ENCODE results near the gene CD247. TPM values are rescaled to one million over a fixed set of nuclear protein-coding genes. Genes with fewer than 3 reads are reported as not detected.

CD247 gene
- total RNA-seq, 1 donor from 2014 or later: 1.3 TPM

DNA sequence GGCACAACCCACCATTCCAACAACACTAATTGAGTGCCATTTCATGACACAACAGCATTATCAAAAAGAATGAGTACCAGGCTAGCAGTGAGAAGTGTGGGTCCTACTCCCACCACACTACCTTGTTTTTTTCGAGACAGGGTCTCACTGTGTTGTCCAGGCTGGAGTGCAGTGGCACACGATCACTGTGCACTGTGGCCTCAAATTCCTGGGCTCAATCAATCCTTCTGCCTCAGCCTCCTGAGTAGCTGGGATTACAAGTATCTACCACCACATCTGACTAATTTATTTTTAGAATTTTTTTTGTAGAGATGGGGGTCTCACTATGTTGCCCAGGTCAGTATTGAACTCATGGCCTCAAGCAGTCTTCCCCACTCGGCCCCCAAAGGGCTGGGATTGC lies 30.7 kb downstream of the CD247 start:
- peak overlapping the region; percentile 33 for H3K4me3 Mint-ChIP-seq
- peaks cover 23% of the 10 kb centered on the region for H3K27me3 Mint-ChIP-seq (ENCODE audit: insufficient read depth, low read depth)
- Histone ChIP-seq H4K20me1 (ENCODE audit: low read depth) (no peaks in the 10 kb centered on the region), H3F3A (ENCODE audit: low read depth) (peaks cover 53% of the 10 kb centered on the region), H3K9ac (no peak overlapping the region), H2AFZ (replicated peaks) (no peak overlapping the region), H3K4me2 (peak overlapping the region; percentile 75), H3K4me1 (peaks cover 60% of the 10 kb centered on the region), H3K9me3 (ENCODE audit: low read depth) (no peaks in the 10 kb centered on the region), H3K36me3 (no peaks in the 10 kb centered on the region), H3K27me3 (no peaks in the 10 kb centered on the region), H3K79me2 (ENCODE audit: low read depth) (no peaks in the 10 kb centered on the region), H3K27ac (peak overlapping the region; percentile 90), H3K4me3 (no peak overlapping the region)
- H3K4me1 Mint-ChIP-seq: peaks cover 84% of the 10 kb centered on the region
- no peaks in the 10 kb centered on the region for H3K36me3 Mint-ChIP-seq
- TF ChIP-seq EZH2phosphoT487 (IDR thresholded peaks at IDR 0.05): no peak
- TF ChIP-seq EZH2 (IDR thresholded peaks at IDR 0.05): no peak
- TF ChIP-seq, protein P1, sequence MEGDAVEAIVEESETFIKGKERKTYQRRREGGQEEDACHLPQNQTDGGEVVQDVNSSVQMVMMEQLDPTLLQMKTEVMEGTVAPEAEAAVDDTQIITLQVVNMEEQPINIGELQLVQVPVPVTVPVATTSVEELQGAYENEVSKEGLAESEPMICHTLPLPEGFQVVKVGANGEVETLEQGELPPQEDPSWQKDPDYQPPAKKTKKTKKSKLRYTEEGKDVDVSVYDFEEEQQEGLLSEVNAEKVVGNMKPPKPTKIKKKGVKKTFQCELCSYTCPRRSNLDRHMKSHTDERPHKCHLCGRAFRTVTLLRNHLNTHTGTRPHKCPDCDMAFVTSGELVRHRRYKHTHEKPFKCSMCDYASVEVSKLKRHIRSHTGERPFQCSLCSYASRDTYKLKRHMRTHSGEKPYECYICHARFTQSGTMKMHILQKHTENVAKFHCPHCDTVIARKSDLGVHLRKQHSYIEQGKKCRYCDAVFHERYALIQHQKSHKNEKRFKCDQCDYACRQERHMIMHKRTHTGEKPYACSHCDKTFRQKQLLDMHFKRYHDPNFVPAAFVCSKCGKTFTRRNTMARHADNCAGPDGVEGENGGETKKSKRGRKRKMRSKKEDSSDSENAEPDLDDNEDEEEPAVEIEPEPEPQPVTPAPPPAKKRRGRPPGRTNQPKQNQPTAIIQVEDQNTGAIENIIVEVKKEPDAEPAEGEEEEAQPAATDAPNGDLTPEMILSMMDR (IDR thresholded peaks at IDR 0.05): no peak
- no peak for DNase-seq (ENCODE audit: low spot score)
- no peaks in the 10 kb centered on the region for H3K9me3 Mint-ChIP-seq
- peak overlapping the region; percentile 100 for H3K27ac Mint-ChIP-seq

DNA sequence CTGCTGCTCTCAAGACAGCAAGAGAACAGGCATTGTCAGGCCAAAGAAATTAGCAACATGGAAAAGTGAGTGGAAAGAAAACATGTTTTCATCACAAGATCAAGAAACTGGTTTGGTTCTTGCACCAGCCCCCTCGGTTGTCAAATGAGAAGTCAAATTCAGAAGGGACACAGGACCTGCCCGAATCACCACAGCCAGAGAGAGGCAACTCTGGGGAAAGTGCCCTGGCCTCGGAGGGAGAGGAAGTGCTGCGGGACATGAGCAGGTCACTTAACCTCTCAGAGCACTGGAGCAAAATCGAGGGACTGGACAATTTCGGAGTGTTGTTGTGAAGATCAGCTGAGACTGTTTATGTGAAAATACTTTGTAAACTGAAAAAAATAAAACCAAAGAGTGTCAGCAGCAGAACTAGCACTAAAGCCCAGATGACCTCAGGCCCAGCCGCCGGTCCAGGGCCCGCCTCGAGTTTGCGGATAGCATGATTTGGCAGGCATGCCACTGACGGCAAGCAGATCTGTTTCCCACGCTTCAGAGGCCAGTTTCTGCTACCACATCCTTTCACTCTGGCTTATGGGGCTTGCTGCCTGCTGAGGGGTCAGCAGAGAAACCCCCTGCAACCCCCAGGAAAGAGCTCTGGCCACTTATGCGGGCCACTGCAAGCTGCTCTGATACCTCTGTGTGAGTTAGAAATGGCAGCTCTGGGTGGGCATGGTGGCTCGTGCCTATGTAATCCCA lies 32.1 kb downstream of the CD247 start:
- H4K20me1 ChIP-seq (ENCODE audit: low read depth): no peaks in the 10 kb centered on the region
- Mint-ChIP-seq H3K4me3 (peak overlapping the region; percentile 63), H3K27ac (peak overlapping the region; percentile 94), H3K27me3 (ENCODE audit: insufficient read depth, low read depth) (peaks cover 17% of the 10 kb centered on the region), H3K4me1 (peaks cover 75% of the 10 kb centered on the region), H3K36me3 (no peaks in the 10 kb centered on the region), H3K9me3 (peaks cover 2% of the 10 kb centered on the region)
- no peak overlapping the region for H3K9ac ChIP-seq
- H3K4me1 ChIP-seq: peaks cover 52% of the 10 kb centered on the region
- peaks cover 42% of the 10 kb centered on the region for H3F3A ChIP-seq (ENCODE audit: low read depth)
- H3K27me3 ChIP-seq: no peaks in the 10 kb centered on the region
- H2AFZ ChIP-seq (replicated peaks): peak overlapping the region; percentile 4
- H3K4me3 ChIP-seq: no peak overlapping the region
- no peaks in the 10 kb centered on the region for H3K79me2 ChIP-seq (ENCODE audit: low read depth)
- H3K27ac ChIP-seq: no peak overlapping the region
- TF ChIP-seq EZH2 (IDR thresholded peaks at IDR 0.05) (no peak), EZH2phosphoT487 (IDR thresholded peaks at IDR 0.05) (no peak)
- TF ChIP-seq, protein P1 (IDR thresholded peaks at IDR 0.05): no peak
- DNase-seq (ENCODE audit: low spot score): no peak
- no peaks in the 10 kb centered on the region for H3K36me3 ChIP-seq
- no peaks in the 10 kb centered on the region for H3K9me3 ChIP-seq (ENCODE audit: low read depth)
- H3K4me2 ChIP-seq: peak overlapping the region; percentile 16

DNA sequence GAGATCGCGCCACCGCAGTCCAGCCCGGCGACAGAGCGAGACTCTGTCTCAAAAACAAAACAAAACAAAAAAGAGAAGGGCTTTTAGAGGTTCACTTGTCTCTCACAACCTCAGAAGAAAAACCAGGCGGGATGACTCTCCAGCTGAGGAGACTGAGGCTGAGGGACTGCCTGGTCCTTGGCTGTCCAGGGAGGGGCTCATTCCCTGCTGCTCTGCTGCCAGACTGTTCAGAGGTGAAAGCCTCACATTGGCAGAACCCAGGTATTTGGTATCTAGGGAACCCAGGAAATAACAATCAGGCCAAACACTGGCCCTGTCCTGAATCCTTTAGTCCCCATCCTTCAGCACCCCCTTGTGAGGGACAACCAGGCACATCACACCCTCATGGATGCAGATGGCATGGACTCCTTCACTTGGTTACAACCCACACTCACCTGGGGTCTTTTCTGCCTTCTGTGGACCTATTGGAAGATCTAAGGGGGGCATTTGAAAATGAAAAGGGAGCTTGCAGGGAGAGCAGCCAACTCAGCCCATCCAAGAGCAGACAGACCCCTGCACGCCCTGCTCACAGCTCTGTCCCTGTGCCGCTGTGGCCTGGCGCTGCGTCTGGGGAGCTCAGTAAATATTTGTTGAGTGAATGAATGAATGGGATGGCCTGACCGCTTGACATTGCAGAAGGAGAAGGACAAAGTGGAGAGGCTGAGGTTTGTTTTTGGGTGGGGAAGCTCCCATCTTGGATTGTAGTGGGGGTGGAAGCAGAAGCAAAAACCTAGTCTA lies 33.4 kb downstream of the CD247 start:
- H3K27ac Mint-ChIP-seq: peak overlapping the region; percentile 94

More for the DNA sequence above, 33.4 kb downstream of the CD247 start:
- no peak overlapping the region for H3K9ac ChIP-seq
- no peaks in the 10 kb centered on the region for H3K9me3 ChIP-seq (ENCODE audit: low read depth)
- no peak for TF ChIP-seq EZH2phosphoT487 (IDR thresholded peaks at IDR 0.05)
- no peak for TF ChIP-seq EZH2 (IDR thresholded peaks at IDR 0.05)
- TF ChIP-seq, protein P1 (IDR thresholded peaks at IDR 0.05): no peak
- H3K4me1 ChIP-seq: peaks cover 43% of the 10 kb centered on the region
- H3K4me3 ChIP-seq: no peak overlapping the region
- H3K27me3 ChIP-seq: no peaks in the 10 kb centered on the region
- Mint-ChIP-seq H3K27me3 (ENCODE audit: insufficient read depth, low read depth) (peaks cover 15% of the 10 kb centered on the region), H3K4me3 (peak overlapping the region; percentile 43), H3K36me3 (no peaks in the 10 kb centered on the region), H3K4me1 (peaks cover 64% of the 10 kb centered on the region), H3K9me3 (peaks cover 9% of the 10 kb centered on the region)
- H3K79me2 ChIP-seq (ENCODE audit: low read depth): no peaks in the 10 kb centered on the region
- peaks cover 28% of the 10 kb centered on the region for H3F3A ChIP-seq (ENCODE audit: low read depth)
- H3K36me3 ChIP-seq: no peaks in the 10 kb centered on the region
- no peak for DNase-seq (ENCODE audit: low spot score)
- H3K4me2 ChIP-seq: peak overlapping the region; percentile 16
- H3K27ac ChIP-seq: no peak overlapping the region
- H4K20me1 ChIP-seq (ENCODE audit: low read depth): no peaks in the 10 kb centered on the region
- H2AFZ ChIP-seq (replicated peaks): no peak overlapping the region
